HepG2 (cell line): ENCODE measurements around the gene MBD3L5.

ENCODE experiments used
- ZNF687 ChIP-seq: sonication (generic); formaldehyde crosslinking; IDR thresholded peaks from 2 replicates; pipeline ENCODE4 v1.5.1; 2020; ENCODE audit warnings: mild to moderate bottlenecking, missing genetic modification reagents, moderate library complexity
- ZNF781 ChIP-seq: sonication (generic); formaldehyde crosslinking; IDR thresholded peaks from 2 replicates; pipeline ENCODE4 v1.5.1; 2020; ENCODE audit warnings: borderline replicate concordance, mild to moderate bottlenecking, missing genetic modification reagents; ENCODE audit errors: not compliant biosample characterization

- TF ChIP-seq ZNF781 (CRISPR knock-in tag) (no peak), ZNF687 (CRISPR knock-in tag) (no peak)
Observed at GRCh38 chr19:7074705-7075282, 44.4 kb downstream of the MBD3L5 start.
